Calu3 (cell line): ENCODE measurements around the gene TMTC2. TPM values are rescaled to one million over a fixed set of nuclear protein-coding genes. Genes with fewer than 3 reads are reported as not detected.

Experiments
- BruUV-seq: library from RNA; stranded (reverse); fragments of 400-500 nt; replicated peaks from 2 replicates; lab custom pipeline; 2021; lab: Mats Ljungman, UMichigan
- CTCF ChIA-PET: fragments of 300-600 bp; sonication (Branson Sonifier 250); formaldehyde crosslinking; loops from one replicate; lab custom pipeline; 2022; ENCODE audit warnings: antibody characterized with exemption; lab: Charles Lee
- DNase-seq: peaks from one replicate; pipeline ENCODE4 v3.0.0; 2022
- H3K27ac Mint-ChIP-seq: one replicate; pipeline ENCODE4 v1.8.0; 2022; ENCODE audit warnings: mixed read lengths; ENCODE audit not compliant: unreplicated experiment
- H3K27me3 Mint-ChIP-seq: one replicate; pipeline ENCODE4 v1.8.0; 2022; ENCODE audit warnings: mixed read lengths; ENCODE audit not compliant: unreplicated experiment
- H3K36me3 Mint-ChIP-seq: one replicate; pipeline ENCODE4 v1.8.0; 2022; ENCODE audit warnings: mild to moderate bottlenecking, moderate library complexity, mixed read lengths; ENCODE audit not compliant: insufficient read depth, unreplicated experiment
- H3K4me1 Mint-ChIP-seq: one replicate; pipeline ENCODE4 v1.8.0; 2022; ENCODE audit warnings: mild to moderate bottlenecking, low read depth, mixed read lengths; ENCODE audit not compliant: unreplicated experiment
- H3K4me3 Mint-ChIP-seq: one replicate; pipeline ENCODE4 v1.8.0; 2022; ENCODE audit warnings: mild to moderate bottlenecking, low read depth, moderate library complexity, mixed read lengths; ENCODE audit not compliant: unreplicated experiment
- H3K9me3 Mint-ChIP-seq: one replicate; pipeline ENCODE4 v1.8.0; 2022; ENCODE audit warnings: low read depth, mixed read lengths; ENCODE audit not compliant: unreplicated experiment
- intact Hi-C: fragments of 100-400 bp; cut with micrococcal nuclease; formaldehyde crosslinking; loops from one replicate; pipeline ENCODE4 v1.10.0; 2022; ENCODE audit not compliant: unreplicated experiment
- total RNA-seq: library from RNA; stranded (reverse); gene quantifications from 2 replicates; pipeline ENCODE4 v1.2.3, GENCODE V29; 2022
- TF ChIP-seq, protein P1 (sequence below): fragments of 200-600 bp; IDR thresholded peaks from one replicate; pipeline ENCODE4 v1.8.0; 2022; ENCODE audit warnings: antibody characterized with exemption; ENCODE audit not compliant: unreplicated experiment

The TMTC2 gene
- total RNA-seq, 1 experiment from 2014 or later = 31.2 TPM

DNA sequence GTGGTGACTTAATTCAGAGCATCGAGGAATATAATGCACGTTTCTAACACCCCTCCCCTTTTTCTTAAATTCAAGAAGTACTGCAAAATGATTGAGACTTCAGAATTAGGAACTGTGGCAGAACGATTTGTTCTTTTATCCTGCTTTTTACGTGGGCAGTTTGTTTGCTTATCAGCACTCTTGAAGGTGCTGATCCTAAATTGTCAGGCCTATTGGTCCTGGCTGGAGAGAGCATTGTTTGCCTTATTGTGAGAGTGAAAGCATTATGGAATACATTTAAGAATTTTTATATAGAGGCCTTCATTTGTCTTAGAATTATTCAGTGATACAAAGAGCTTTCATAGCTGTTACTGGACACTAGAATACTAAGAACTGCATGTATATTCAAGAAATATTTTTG, 59.1 kb downstream of the TMTC2 start:
- Mint-ChIP-seq H3K27ac (no peak overlapping the region), H3K4me3 (no peak overlapping the region), H3K4me1 (peaks cover 5% of the 10 kb centered on the region), H3K36me3 (peaks cover 4% of the 10 kb centered on the region), H3K9me3 (no peaks in the 10 kb centered on the region), H3K27me3 (no peaks in the 10 kb centered on the region)
- intact Hi-C loops = no loop called here
- CTCF ChIA-PET = interaction anchor here (0.6 kb wide), 1 partner anchor 60 kb away, joined by 7 read pairs; no protein-coding TSS in a partner anchor
- no TSS peak for BruUV-seq
- TF ChIP-seq, protein P1, sequence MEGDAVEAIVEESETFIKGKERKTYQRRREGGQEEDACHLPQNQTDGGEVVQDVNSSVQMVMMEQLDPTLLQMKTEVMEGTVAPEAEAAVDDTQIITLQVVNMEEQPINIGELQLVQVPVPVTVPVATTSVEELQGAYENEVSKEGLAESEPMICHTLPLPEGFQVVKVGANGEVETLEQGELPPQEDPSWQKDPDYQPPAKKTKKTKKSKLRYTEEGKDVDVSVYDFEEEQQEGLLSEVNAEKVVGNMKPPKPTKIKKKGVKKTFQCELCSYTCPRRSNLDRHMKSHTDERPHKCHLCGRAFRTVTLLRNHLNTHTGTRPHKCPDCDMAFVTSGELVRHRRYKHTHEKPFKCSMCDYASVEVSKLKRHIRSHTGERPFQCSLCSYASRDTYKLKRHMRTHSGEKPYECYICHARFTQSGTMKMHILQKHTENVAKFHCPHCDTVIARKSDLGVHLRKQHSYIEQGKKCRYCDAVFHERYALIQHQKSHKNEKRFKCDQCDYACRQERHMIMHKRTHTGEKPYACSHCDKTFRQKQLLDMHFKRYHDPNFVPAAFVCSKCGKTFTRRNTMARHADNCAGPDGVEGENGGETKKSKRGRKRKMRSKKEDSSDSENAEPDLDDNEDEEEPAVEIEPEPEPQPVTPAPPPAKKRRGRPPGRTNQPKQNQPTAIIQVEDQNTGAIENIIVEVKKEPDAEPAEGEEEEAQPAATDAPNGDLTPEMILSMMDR = no peak
- no peak for DNase-seq

DNA sequence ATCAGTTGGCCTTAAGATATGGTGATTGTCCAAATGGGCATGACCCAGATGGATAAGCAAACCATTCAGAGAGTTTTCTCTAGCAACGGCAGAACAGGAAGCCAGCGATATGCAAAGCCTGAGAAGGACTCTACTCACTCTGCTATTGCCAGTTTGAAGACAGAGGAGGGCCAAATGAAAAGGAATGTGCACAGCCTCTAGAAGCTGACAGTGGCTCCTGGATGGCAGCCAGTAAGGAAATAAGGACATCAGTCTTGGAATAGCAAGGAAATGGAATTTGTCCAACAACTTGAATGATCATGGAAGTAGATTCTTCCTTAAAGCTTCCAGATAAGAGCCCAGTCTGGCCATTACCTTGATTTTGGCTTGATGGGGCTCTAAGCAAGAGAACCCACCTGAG, 60.0 kb downstream of the TMTC2 start:
- H3K27ac Mint-ChIP-seq = no peak overlapping the region
- CTCF ChIA-PET = no interaction called here
- TF ChIP-seq, protein P1 = no peak

DNA sequence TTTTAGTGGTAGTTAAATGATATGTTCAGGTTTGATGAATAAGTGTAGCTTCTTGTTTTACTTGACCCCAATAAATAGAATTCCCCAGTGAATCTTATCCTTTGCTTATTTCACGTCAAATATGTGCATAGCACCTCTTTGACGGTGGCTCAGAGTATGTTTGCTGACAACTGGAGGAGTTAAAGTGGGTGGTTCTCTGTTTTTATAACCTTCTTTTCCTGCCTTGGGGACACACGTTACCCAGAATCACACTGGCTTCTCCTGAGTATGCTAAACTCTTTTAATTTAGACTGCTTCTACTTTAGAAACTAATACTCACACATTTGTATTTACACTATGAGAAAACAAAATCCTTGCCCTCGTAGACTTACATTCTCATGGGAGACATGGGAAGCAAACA, 62.3 kb downstream of the TMTC2 start:
- no peaks in the 10 kb centered on the region for H3K9me3 Mint-ChIP-seq
- no peaks in the 10 kb centered on the region for H3K27me3 Mint-ChIP-seq
- no TSS peak for BruUV-seq
- intact Hi-C loops = no loop called here
- H3K4me1 Mint-ChIP-seq = no peaks in the 10 kb centered on the region
- TF ChIP-seq, protein P1 = no peak
- H3K36me3 Mint-ChIP-seq = peaks cover 4% of the 10 kb centered on the region
- H3K4me3 Mint-ChIP-seq = no peak overlapping the region
- no peak overlapping the region for H3K27ac Mint-ChIP-seq
- no peak for DNase-seq
- CTCF ChIA-PET = interaction anchor here (0.6 to 0.7 kb wide), 3 partner anchors 9 to 243 kb away, joined by 3 to 7 read pairs (median 6); no protein-coding TSS in a partner anchor

More for the DNA sequence above, 60.0 kb downstream of the TMTC2 start:
- no TSS peak for BruUV-seq
- intact Hi-C loops = no loop called here
- Mint-ChIP-seq H3K4me1 (no peaks in the 10 kb centered on the region), H3K27me3 (no peaks in the 10 kb centered on the region), H3K4me3 (no peak overlapping the region), H3K36me3 (peaks cover 4% of the 10 kb centered on the region), H3K9me3 (no peaks in the 10 kb centered on the region)
- no peak for DNase-seq

DNA sequence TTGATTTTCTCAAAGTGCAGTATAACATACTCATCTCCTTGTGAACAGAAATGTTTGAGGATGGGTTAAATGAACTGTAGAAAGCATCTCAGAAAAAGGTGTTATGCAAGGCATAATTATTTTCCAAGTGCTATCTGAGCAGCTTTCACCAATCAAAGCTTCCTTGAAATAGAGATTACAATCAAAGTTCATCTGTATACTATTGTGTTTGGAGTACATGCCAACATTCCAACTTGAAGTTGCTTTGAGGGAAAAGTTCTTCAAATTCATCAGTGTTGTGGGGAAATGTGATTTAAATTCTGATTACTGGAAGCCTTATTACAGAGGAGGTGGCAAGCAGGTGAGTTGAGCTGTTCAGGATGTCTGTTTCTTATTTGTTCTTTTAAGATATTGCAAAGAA, 68.2 kb downstream of the TMTC2 start:
- Mint-ChIP-seq H3K9me3 (no peaks in the 10 kb centered on the region), H3K36me3 (peaks cover 4% of the 10 kb centered on the region), H3K27ac (no peak overlapping the region), H3K4me1 (no peaks in the 10 kb centered on the region), H3K27me3 (no peaks in the 10 kb centered on the region), H3K4me3 (no peak overlapping the region)
- intact Hi-C loops = loop anchor here (10.0 kb wide), 1 partner anchor 180 kb away; no protein-coding TSS in a partner anchor
- TF ChIP-seq, protein P1 = no peak
- CTCF ChIA-PET = no interaction called here
- no peak for DNase-seq
- BruUV-seq = no TSS peak
